Skeletal muscle satellite cell (primary cell): ENCODE data around the gene CNKSR3. TPM values are rescaled to one million over a fixed set of nuclear protein-coding genes. Genes with fewer than 3 reads are reported as not detected.
"Not testable (repeated sequence)": the region's sequence is repeated elsewhere in the genome, so short reads cannot be mapped to it uniquely, and the experiment has no call there.

Experiments
- H3K27me3 ChIP-seq: 2 replicates; pipeline ENCODE4 v1.7.0; 2013; ENCODE audit warnings: low read length; ENCODE audit not compliant: control insufficient read depth, insufficient read depth
- H3K36me3 ChIP-seq: 2 replicates; pipeline ENCODE4 v1.7.0; 2013; ENCODE audit warnings: mild to moderate bottlenecking, control low read depth, low read length; ENCODE audit not compliant: insufficient read depth
- H3K4me1 ChIP-seq: 2 replicates; pipeline ENCODE4 v1.7.0; 2013; ENCODE audit warnings: low read length; ENCODE audit not compliant: control insufficient read depth, insufficient read depth
- H3K4me2 ChIP-seq: 2 replicates; pipeline ENCODE4 v1.7.0; 2013; ENCODE audit warnings: mild to moderate bottlenecking, low read length
- H3K4me3 ChIP-seq: 2 replicates; pipeline ENCODE4 v1.7.0; 2013; ENCODE audit warnings: low read length
- H3K9ac ChIP-seq: 2 replicates; pipeline ENCODE4 v1.7.0; 2013; ENCODE audit warnings: mild to moderate bottlenecking, low read depth, low read length, moderate library complexity
- H3K9me3 ChIP-seq: replicated peaks from 2 replicates; pipeline ENCODE4 v1.7.0; 2013; ENCODE audit warnings: mild to moderate bottlenecking, control low read depth, low read length
- total RNA-seq: library from RNA; depleted of rRNA; stranded (reverse); fragments of >200 nt; gene quantifications from 2 replicates; pipeline ENCODE4 v1.2.3, GENCODE V29; 2012; rRNA removed

The CNKSR3 gene
- total RNA-seq, result 2.4 and 3.0 TPM in 2 replicates

- Histone ChIP-seq H3K4me2 (peak within 1 kb of the TSS; percentile 97), H3K9me3 (no peaks in the 10 kb centered on the region), H3K27me3 (no peaks in the 10 kb centered on the region), H3K4me3 (peak within 1 kb of the TSS; percentile 98), H3K4me1 (peaks cover 18% of the 10 kb centered on the region), H3K9ac (peak within 1 kb of the TSS; percentile 91), H3K36me3 (no peaks in the 10 kb centered on the region)
Observed at GRCh38 chr6:154510144-154510905, at the start of gene CNKSR3. TSS of gene CNKSR3 (minus strand) at chr6:154510685. CDS start at chr6:154510114, 571 bp downstream.

- Histone ChIP-seq H3K36me3 (no peaks in the 10 kb centered on the region), H3K27me3 (peaks cover 21% of the 10 kb centered on the region), H3K4me3 (no peak overlapping the region)
Observed at GRCh38 chr6:154558984-154559383, 48.5 kb upstream of the CNKSR3 start.

GRCh38 chr6:154558513-154558912, 48.0 kb upstream of the CNKSR3 start:
- no peak overlapping the region for H3K9ac ChIP-seq
- H3K27me3 ChIP-seq, result peaks cover 22% of the 10 kb centered on the region
- H3K36me3 ChIP-seq, result no peaks in the 10 kb centered on the region
- H3K4me2 ChIP-seq, result no peak overlapping the region
- no peaks in the 10 kb centered on the region for H3K9me3 ChIP-seq
- peaks cover 7% of the 10 kb centered on the region for H3K4me1 ChIP-seq
- no peak overlapping the region for H3K4me3 ChIP-seq

More at GRCh38 chr6:154558984-154559383, 48.5 kb upstream of the CNKSR3 start:
- H3K9ac ChIP-seq, result no peak overlapping the region
- no peak overlapping the region for H3K4me2 ChIP-seq
- peaks cover 7% of the 10 kb centered on the region for H3K4me1 ChIP-seq
- no peaks in the 10 kb centered on the region for H3K9me3 ChIP-seq

GRCh38 chr6:154555073-154555677, 44.7 kb upstream of the CNKSR3 start:
- H3K4me3 ChIP-seq, result no peak overlapping the region
- H3K9me3 ChIP-seq, result no peaks in the 10 kb centered on the region
- H3K27me3 ChIP-seq, result peaks cover 21% of the 10 kb centered on the region
- no peak overlapping the region for H3K4me2 ChIP-seq
- no peak overlapping the region for H3K9ac ChIP-seq
- H3K36me3 ChIP-seq, result no peaks in the 10 kb centered on the region
- H3K4me1 ChIP-seq, result peaks cover 7% of the 10 kb centered on the region

- no peaks in the 10 kb centered on the region for H3K36me3 ChIP-seq
- no peak overlapping the region for H3K4me2 ChIP-seq
- peaks cover 17% of the 10 kb centered on the region for H3K27me3 ChIP-seq
- no peak overlapping the region for H3K9ac ChIP-seq
- peaks cover 7% of the 10 kb centered on the region for H3K4me1 ChIP-seq
- no peaks in the 10 kb centered on the region for H3K9me3 ChIP-seq
- H3K4me3 ChIP-seq, result no peak overlapping the region
Observed at GRCh38 chr6:154554491-154554890, 44.0 kb upstream of the CNKSR3 start.

GRCh38 chr6:154550779-154551178, 40.3 kb upstream of the CNKSR3 start:
- Histone ChIP-seq H3K4me2 (no peak overlapping the region), H3K9me3 (no peaks in the 10 kb centered on the region), H3K36me3 (no peaks in the 10 kb centered on the region), H3K4me1 (peaks cover 10% of the 10 kb centered on the region), H3K27me3 (peaks cover 9% of the 10 kb centered on the region), H3K4me3 (no peak overlapping the region), H3K9ac (no peak overlapping the region)

GRCh38 chr6:154549179-154549578, 38.7 kb upstream of the CNKSR3 start:
- Histone ChIP-seq H3K36me3 (no peaks in the 10 kb centered on the region), H3K27me3 (peaks cover 6% of the 10 kb centered on the region), H3K4me2 (no peak overlapping the region), H3K9me3 (no peaks in the 10 kb centered on the region), H3K4me1 (peaks cover 3% of the 10 kb centered on the region), H3K9ac (no peak overlapping the region), H3K4me3 (no peak overlapping the region)

- Histone ChIP-seq H3K27me3 (peaks cover 4% of the 10 kb centered on the region), H3K9me3 (no peaks in the 10 kb centered on the region), H3K36me3 (no peaks in the 10 kb centered on the region), H3K9ac (no peak overlapping the region), H3K4me3 (no peak overlapping the region), H3K4me2 (peak overlapping the region; percentile 7), H3K4me1 (peaks cover 3% of the 10 kb centered on the region)
Observed at GRCh38 chr6:154548130-154548830, 37.8 kb upstream of the CNKSR3 start.

GRCh38 chr6:154543628-154544027, 33.1 kb upstream of the CNKSR3 start:
- H3K4me1 ChIP-seq, result peaks cover 3% of the 10 kb centered on the region
- H3K9ac ChIP-seq, result no peak overlapping the region
- H3K4me2 ChIP-seq, result no peak overlapping the region
- no peaks in the 10 kb centered on the region for H3K36me3 ChIP-seq
- no peak overlapping the region for H3K4me3 ChIP-seq
- H3K9me3 ChIP-seq, result no peaks in the 10 kb centered on the region
- peaks cover 3% of the 10 kb centered on the region for H3K27me3 ChIP-seq

- Histone ChIP-seq H3K9me3 (no peaks in the 10 kb centered on the region), H3K27me3 (peaks cover 9% of the 10 kb centered on the region), H3K4me1 (no peaks in the 10 kb centered on the region), H3K36me3 (no peaks in the 10 kb centered on the region), H3K4me3 (no peak overlapping the region), H3K4me2 (no peak overlapping the region), H3K9ac (no peak overlapping the region)
Observed at GRCh38 chr6:154542747-154543146, 32.3 kb upstream of the CNKSR3 start.

GRCh38 chr6:154541837-154542236, 31.4 kb upstream of the CNKSR3 start:
- not testable (repeated sequence) for H3K4me1 ChIP-seq, H3K9ac ChIP-seq, H3K4me3 ChIP-seq, H3K36me3 ChIP-seq, H3K4me2 ChIP-seq, H3K9me3 ChIP-seq
- peaks cover 10% of the 10 kb centered on the region for H3K27me3 ChIP-seq
